ENCODE measurements around the gene RPS15.

Gene RPS15

DNA sequence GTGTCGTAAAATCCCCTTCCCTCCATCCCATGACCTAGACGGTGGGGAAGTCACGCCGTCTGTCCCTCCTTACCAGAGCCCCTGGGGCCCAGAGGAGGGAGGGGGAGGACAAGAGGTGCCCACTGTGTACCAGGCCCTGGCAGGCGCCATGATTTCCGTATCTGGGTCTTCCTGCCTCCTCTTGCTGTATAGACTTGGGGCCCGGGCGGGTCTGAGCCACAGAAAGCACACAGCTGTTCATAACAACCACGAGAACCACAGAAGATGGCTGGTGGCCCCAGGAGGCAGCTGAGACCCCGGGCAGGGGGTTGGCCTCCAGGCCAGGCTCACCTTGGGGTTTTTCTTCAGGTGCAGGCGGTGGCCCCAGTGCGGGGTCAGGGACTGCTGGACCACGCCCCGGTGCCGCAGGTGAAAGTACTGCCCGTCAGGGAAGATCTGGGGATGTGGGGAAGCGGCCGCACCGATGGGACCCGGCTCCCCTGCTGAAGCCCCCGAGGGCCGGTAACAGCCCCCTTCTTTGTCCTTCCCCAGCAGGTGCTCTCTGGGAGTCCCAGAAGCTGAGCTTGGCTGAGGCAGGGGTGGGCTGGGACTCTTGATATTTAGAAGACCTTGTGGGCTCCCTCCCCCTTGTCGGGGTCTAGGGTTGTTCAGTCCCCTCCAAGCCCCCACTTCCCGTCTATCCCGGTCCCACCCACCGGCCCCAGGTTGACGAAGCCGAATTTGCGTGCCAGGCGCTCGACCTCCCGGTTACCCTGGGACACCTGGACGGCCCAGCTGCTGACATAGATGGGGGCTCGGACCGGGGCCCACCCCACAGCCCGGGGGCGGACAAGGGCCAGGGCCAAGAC, 51.5 kb downstream of the RPS15 start:
- Histone ChIP-seq H3F3A (ENCODE audit: control insufficient read depth, insufficient read depth) (no peaks in the 10 kb centered on the region), H3K4me3 (ENCODE audit: low read length) (peak overlapping the region; percentile 88), H3K4me1 (ENCODE audit: control insufficient read depth, low read length) (peaks cover 15% of the 10 kb centered on the region), H3K36me3 (ENCODE audit: control insufficient read depth, low read length) (no peaks in the 10 kb centered on the region), H3K27me3 (ENCODE audit: control insufficient read depth, low read length) (no peaks in the 10 kb centered on the region), H3K27ac (ENCODE audit: low read depth, low read length) (peak overlapping the region; percentile 35; the same call in 1 of the 2 replicates), H3K9me3 (ENCODE audit: control insufficient read depth, insufficient read depth, low read length) (no peaks in the 10 kb centered on the region), H4K20me1 (ENCODE audit: control insufficient read depth, insufficient read depth, low read depth, low read length) (0 out of 2 replicates have a peak, but pooled peaks cover 3% of the 10 kb centered on the region), H3K9me2 (replicated peaks; ENCODE audit: control insufficient read depth, low read length) (no peaks in the 10 kb centered on the region), H3K4me2 (ENCODE audit: low read length) (peak overlapping the region; percentile 94), H3K79me2 (ENCODE audit: control insufficient read depth, low read length) (no peaks in the 10 kb centered on the region)
- TF ChIP-seq EZH2phosphoT487 (IDR thresholded peaks at IDR 0.05; ENCODE audit: borderline replicate concordance, low read length) = no peak
- TF ChIP-seq, protein P1, sequence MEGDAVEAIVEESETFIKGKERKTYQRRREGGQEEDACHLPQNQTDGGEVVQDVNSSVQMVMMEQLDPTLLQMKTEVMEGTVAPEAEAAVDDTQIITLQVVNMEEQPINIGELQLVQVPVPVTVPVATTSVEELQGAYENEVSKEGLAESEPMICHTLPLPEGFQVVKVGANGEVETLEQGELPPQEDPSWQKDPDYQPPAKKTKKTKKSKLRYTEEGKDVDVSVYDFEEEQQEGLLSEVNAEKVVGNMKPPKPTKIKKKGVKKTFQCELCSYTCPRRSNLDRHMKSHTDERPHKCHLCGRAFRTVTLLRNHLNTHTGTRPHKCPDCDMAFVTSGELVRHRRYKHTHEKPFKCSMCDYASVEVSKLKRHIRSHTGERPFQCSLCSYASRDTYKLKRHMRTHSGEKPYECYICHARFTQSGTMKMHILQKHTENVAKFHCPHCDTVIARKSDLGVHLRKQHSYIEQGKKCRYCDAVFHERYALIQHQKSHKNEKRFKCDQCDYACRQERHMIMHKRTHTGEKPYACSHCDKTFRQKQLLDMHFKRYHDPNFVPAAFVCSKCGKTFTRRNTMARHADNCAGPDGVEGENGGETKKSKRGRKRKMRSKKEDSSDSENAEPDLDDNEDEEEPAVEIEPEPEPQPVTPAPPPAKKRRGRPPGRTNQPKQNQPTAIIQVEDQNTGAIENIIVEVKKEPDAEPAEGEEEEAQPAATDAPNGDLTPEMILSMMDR (IDR thresholded peaks at IDR 0.05; ENCODE audit: low read depth, low read length, poor library complexity, severe bottlenecking) = no peak

All from DOHH2 (cell line).